ENCODE results near the gene STPG4.
"Not testable (repeated sequence)": the region's sequence is repeated elsewhere in the genome, so short reads cannot be mapped to it uniquely, and the experiment has no call there.

DNA sequence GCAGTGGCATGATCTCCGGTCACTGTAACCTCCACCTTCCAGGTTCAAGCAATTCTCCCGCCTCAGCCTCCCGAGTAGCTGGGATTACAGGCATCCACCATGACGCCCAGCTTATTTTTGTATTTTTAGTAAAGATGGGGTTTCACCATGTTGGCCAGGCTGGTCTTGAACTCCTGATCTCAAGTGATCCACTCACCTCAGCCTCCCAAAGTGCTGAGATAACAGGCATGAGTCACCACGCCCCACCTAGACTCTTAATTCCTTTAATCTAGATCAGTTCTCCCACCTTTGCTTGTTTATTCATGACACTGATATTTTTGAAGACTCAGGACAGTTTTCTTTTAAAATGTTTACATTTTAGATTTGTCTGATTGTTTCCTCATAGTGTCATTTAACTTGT is 30.0 kb upstream of the STPG4 start:
- not testable (repeated sequence) for TF ChIP-seq POLR2A, POLR2AphosphoS5 (IDR thresholded peaks at IDR 0.05)
- TF ChIP-seq, protein P1, sequence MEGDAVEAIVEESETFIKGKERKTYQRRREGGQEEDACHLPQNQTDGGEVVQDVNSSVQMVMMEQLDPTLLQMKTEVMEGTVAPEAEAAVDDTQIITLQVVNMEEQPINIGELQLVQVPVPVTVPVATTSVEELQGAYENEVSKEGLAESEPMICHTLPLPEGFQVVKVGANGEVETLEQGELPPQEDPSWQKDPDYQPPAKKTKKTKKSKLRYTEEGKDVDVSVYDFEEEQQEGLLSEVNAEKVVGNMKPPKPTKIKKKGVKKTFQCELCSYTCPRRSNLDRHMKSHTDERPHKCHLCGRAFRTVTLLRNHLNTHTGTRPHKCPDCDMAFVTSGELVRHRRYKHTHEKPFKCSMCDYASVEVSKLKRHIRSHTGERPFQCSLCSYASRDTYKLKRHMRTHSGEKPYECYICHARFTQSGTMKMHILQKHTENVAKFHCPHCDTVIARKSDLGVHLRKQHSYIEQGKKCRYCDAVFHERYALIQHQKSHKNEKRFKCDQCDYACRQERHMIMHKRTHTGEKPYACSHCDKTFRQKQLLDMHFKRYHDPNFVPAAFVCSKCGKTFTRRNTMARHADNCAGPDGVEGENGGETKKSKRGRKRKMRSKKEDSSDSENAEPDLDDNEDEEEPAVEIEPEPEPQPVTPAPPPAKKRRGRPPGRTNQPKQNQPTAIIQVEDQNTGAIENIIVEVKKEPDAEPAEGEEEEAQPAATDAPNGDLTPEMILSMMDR (IDR thresholded peaks at IDR 0.05), result not testable (repeated sequence)

Data from prostate gland (tissue), 2 donors.